GM18526 (cell line): ENCODE measurements around the gene CTNNBIP1.

Experiments
- POLR2A ChIP-seq: IDR thresholded peaks from 3 replicates; pipeline ENCODE4 v1.6.1; 2011; ENCODE audit not compliant: insufficient read length; ENCODE audit errors: extremely low read depth

Gene CTNNBIP1

DNA sequence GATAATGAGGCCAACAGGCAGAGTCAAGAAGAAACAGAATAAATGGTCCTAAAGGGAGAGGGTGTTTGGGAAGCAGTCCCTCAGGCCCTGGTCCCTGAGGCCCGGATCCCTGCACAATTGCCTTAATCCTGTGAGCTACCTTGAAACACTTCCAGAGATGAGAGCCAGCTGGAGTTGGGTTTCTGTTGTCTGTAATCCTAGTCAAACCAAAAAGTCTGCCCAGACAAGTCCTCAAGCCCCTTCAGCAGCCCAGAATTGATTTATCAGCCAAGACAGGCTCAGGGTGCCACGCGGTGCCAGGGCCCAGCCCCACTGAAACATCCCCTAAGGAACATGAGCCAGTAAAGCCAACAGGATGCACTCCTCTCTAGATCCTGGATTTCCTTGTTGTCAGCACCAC is 69.9 kb downstream of the CTNNBIP1 start:
- no peak for TF ChIP-seq POLR2A

DNA sequence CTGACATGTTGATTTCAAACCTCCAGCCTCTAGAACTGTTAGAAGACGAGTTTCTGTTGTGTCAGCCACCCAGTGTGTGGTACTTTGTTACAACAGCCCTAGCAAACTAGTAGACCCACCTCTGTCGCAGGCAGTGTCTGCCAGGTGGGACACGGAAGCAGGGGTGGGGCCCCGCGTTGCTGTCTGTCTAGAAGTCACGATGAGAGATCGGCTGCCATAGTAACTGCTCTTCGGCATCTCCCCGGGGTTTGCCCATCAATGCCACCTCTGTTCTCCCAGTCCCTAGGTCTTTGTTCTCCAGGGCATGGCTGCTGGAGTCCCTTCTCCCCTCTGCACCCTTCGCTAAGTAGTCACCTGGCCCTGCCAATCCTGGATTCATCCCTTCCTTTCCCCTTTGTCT is 71.1 kb downstream of the CTNNBIP1 start:
- no peak for TF ChIP-seq POLR2A

DNA sequence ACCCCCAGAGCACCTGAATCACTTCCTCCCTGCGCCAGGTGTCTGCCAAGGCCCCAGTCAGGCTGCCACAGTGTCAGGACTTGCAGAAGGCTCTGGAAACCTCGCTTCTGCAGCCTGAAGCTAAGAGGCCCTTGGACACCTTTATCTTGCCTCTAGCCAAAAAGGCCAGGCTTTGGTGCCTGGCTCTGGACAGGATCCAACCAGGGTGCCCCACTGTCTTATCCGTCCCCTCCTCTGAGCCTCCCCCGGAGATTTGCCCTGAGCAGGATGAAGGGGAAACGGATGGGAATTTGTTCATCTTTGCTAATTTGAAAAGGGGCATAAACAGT is 73.5 kb downstream of the CTNNBIP1 start:
- TF ChIP-seq POLR2A: no peak

DNA sequence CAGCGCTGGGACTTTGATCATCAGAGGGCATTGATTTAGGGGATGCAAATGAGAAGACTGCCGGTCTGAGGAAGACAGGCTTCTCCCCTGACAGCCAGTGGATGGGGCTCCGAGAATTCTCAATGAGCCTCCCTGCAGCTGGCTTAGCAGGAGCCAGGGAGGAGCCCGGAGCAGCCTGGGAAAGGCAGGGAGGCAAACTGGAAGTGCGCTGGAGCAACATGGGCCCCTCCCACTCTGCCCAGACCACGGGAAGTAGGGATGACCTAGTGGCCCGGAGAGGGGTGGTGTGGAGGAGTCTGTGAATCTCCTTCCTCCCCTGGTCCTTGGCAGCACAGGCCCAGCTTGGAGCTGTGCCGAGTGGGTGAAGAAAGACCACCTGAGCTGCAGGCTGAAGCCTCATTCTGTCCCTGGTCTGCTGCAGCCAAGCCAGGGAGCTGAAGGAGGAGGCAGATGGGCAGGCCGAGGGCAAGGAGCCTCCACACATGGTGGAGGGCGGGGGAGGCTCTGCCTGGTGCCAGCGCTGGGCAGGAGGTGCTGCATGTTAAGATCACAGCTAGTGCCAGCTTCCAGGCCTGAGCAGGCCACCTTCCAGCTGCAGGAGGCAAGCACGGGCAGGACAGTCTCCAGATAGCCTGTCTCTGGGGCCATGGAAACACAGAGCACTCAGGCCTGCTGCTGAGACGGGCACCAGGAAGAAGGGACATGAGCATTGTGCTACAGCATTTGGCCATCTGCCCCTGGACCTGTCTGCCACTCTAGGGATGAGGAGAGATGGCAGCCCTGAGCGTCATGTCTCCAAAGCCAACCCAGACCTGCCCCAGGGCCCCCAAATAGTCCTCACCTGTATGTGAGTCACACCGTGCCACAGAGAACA is 74.1 kb downstream of the CTNNBIP1 start:
- TF ChIP-seq POLR2A: no peak

DNA sequence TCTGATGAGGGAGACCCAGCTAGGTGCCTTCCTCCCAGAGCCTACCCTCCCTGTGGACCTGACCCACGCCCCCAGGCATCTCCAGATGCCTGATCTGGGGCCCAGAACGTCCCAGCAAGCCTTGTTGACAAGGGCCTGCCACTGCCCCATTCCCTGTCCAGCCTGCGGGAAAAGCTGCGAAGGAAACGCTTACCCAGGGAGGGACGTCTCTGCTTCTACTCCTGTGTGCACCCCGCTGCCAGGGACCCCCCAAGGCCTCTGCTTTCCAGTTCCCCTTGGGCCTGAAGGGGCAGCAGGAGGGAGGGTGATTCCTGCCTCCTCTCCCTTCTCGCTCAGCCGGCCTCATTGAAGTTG is 74.7 kb downstream of the CTNNBIP1 start:
- TF ChIP-seq POLR2A: no peak

DNA sequence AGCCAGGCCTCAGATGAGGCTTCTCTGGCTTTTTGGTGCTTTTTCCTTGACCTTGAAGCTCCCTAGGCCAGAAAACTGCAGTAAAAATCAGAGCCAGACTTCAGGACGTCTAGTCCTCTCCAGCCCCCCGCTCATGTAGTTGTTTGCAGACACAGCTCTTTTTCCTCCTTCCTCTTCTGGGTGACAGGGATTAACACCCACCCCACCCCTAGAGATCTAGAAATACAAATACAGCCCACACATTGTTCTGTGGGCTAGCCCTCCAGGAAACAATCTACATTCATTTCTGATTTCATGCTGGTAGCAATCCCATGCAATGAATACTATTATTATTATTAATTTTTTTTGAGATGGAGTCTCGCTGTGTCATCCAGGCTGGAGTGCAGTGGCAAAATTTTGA is 76.4 kb downstream of the CTNNBIP1 start:
- TF ChIP-seq POLR2A: no peak

DNA sequence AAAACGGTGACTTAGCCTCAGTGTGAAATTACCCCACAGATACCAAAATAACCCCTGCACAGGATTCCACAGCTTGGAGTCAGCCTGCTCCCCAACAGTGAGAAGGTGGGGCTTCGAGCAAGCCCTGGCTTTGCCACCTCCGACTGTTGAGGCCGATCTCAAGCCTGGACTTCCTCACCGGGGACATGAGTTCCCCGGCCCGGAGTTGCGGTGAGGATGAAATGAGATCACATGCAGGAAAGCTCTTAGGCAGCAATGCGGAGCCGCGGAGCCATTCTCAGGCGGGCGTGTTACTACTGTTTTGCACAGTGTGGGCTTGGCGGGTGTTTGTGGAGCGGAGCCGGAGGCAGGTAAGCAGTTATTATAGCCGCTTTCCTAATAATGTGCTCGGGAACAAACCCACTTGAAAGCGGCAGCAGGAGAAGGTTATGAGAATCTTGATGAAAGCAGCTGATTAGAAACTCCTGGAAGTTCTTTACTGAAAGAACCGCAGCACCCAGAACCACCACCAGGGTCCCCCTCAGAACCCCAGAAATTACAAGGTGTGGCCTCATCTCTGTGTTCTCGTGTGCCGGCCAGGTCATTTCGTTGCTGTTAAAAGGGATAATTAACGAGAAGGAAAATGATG is 82.4 kb downstream of the CTNNBIP1 start:
- TF ChIP-seq POLR2A: no peak

DNA sequence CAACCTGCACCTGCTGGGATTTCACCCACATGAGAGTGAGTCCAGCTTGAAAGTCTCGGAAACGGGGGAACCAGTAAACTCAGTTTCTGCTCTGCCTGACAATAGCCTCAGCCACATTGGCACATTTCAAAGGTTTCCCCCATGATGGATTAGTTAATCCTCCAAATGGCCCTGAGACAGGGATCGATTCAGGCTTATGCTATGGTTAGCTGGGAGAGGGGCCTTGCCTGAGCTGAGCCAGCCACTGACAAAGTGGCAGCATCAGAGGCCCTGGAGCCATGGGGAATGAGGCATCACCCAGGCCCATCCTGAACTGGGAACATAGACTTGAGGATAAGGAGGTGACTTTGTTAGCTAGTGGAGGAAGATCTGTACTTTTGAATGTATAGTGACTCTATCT is 83.5 kb downstream of the CTNNBIP1 start:
- TF ChIP-seq POLR2A: no peak

DNA sequence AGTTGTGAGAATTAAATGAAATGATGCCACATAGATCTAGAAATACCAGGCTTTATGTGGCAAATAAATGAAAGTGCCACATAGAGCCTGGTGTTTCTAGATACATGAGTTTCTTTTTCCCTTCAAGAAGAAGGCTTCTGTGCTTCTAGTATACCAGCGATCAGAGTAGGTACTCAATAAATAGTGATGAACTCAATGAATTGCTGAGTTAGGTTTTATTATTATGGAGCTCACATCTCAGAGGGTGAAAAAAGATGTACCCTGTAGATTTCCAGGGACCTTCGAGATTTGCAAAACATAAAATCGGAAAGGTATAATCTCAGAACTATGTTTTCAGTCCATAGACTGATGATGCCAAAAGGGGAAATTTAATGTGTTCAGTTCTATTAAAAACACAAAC is 84.0 kb downstream of the CTNNBIP1 start:
- TF ChIP-seq POLR2A: no peak

DNA sequence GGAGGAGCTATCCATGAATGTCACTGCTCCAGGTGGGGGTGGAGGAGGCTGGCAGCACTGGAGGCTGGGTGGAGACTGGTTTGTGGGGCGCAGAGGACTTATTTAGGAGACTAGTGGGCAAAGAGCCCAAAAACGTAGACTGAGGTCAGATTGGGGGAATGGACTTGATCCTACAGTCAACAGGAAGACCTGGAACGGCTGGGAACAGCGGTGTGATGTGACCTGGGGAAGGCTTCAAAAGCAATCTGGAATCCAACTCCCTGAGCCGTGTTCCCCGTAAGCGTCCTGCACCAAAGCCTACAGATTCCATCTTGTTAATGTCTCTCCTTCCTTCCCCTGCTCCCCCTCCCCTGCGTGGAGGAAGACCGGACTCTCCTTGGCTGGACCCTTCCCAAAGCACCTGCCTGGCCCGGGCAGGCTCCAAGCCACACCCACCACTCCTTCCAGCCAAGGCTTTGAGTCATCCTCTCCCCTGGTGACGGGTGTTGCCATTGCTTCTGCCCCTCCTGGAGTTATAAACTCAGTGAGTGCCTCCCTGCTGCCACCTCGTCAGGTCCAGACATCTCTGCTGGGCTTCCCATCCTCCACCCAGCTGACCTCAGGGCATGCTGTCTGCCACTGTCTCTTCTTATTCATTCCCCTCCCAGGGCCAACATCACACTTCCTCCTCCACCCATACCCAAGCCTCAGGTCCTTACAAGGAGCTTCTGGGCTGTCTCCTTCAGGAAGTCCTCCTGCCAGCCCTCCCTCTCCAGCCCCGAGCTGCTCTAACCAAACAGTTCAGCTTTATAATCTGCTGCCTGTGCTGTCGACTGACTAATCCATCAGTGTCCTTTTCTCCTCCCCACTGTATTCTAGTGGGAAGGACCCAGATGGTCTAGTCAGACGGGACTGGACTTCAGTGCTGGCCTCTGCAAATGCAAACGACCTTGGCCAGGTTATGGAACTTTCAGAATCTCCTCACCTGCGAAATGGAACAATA is 84.7 kb downstream of the CTNNBIP1 start:
- TF ChIP-seq POLR2A: no peak

DNA sequence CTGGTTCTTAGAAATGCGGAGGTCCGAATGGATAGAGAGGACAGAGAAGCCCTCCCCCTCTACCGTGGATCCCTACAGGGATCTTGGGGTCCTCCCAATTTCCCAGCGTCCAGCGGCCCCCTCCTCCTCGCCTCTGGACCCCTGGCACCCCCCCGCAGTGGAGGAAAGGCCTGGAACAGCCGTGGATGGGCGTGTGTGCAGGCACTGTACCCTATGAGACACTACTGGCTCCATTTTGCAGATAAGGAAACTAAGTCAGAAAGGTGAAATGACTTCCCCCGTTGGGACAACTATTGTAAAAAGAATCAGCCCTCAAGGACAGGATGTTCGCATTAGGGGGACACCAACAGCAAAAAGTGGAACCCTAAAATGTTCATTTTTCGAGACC is 85.4 kb downstream of the CTNNBIP1 start:
- no peak for TF ChIP-seq POLR2A

DNA sequence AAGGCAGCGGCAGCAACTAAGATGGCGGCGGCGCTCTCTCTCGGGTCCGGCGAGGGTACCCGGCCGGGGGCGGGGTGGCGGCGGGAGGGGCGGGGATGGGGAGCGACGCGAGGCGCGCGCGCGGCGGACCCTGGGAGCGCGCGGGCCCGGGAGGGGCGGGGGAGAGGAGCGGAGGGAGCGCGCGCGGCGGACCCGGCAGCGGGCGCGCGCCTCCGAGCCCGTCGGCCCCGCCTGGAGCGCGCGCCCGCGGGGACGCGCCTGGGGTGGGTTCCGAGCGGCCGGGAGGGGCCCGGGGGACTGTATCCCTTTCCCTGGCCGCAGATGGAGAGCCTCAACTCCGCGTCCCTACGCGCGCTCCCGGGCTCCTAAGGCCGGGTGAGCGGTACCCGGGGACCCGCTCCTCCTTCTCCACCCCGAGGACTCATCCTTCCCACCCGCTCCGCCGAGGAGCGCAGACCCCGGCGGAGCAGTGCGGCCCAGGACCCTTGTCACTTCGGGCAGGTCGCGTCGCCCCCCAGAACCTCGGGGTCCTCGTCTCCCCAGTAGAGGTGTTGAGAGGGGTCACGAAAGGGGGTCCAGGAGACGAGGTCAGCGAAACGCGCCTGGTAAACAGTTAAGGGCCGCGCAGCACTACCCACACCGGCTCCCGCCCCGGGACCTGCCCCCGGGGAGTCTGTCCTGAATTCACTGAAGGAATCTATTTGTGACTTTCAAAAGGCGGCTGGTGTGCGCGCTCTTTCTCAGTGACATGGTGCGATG is 85.9 kb downstream of the CTNNBIP1 start, which contains the start of gene CLSTN1:
Gene CLSTN1, minus strand, starts transcription at position 23 of the 759 bp plus-strand sequence. CDS start 232 bp downstream, outside the sequence.
- no peak for TF ChIP-seq POLR2A

DNA sequence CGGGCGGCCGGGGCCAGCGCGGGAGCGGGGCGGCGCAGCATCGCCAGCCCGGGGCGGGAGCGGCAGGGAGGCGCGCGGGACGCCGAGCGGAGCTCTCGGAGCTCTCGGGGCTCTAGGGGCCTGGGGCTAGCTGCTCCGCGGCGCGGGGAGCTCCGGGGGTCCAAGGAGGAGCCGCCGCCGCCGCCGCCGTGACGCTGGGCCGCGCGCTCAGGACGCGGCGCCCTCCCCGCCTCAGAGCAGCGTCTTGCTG is 86.5 kb downstream of the CTNNBIP1 start:
- peak; percentile 67 for TF ChIP-seq POLR2A

DNA sequence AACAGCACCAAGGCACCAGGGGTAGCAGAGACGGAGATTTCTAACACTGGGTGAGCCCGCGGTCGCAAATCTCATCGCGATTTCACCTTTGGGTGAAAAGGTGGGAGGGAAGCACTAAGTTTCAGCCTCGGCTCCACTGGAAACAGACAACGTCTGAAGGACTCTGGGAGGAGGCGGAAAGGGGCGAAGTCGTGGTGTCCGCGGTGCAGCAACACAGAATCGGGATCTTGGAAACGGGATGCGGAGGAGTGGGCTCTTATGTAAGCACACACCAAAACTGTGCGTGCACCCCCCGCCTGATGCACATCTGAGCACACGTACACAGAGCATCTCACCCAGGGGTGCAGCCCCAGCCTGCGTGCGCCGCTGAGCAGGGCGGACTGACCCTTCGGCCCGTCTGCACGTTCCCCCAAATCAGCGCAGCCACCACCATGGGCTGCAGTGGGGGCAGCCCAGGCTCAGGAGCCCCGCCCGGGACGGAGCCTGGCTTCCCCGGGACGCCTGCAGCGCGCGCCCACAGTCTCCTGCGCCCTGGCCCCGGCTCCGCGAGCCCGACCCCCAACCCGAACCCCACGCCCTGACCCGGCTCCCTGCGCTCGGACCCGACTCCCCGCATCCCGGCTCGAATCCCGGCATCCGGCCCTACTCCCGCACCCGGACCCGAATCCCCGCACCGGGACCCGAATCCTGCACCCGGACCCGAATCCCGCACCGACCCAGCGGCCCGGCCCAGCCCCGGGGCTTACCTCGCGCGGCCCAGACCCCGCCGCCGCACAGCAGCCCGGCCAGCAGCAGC is 87.0 kb downstream of the CTNNBIP1 start:
- TF ChIP-seq POLR2A: no peak
